IMR-90 (cell line): ENCODE measurements around the gene RUNX3. TPM values are rescaled to one million over a fixed set of nuclear protein-coding genes. Genes with fewer than 3 reads are reported as not detected.

Experiments used
- ATAC-seq: fragments of 200-7000 bp; cut with Tn5 transposase; 2 replicates; pipeline ENCODE4 v1.9.1; 2020; ENCODE audit warnings: low read depth, mild to moderate bottlenecking, moderate library complexity
- BruUV-seq: library from RNA; stranded (reverse); fragments of 400-500 nt; replicated peaks from 2 replicates; lab custom pipeline; 2021; lab: Mats Ljungman, UMichigan
- CTCF ChIA-PET: fragments of 300-600 bp; formaldehyde crosslinking; extraction: SDS; loops from one replicate; lab custom pipeline; 2021; ENCODE audit warnings: antibody characterized with exemption; lab: Yijun Ruan, JAX
- POLR2A ChIA-PET: fragments of 300-600 bp; sonication (Branson Sonifier 250); formaldehyde crosslinking; loops from one replicate; lab custom pipeline; 2022; ENCODE audit warnings: antibody characterized with exemption; ENCODE audit not compliant: unreplicated experiment; lab: Charles Lee
- DNase-seq: peaks from one replicate; pipeline ENCODE4 v3.0.0; 2013
- H2AFZ ChIP-seq: replicated peaks from 2 replicates; pipeline ENCODE3; 2013; ENCODE audit warnings: low read length, mild to moderate bottlenecking; ENCODE audit not compliant: poor library complexity
- H2AK5ac ChIP-seq: 2 replicates; pipeline ENCODE4 v1.6.1; 2013; ENCODE audit warnings: low read depth, low read length, inconsistent platforms
- H2AK9ac ChIP-seq: replicated peaks from 2 replicates; pipeline ENCODE3; 2013; ENCODE audit warnings: mild to moderate bottlenecking, low read depth, low read length, moderate library complexity; ENCODE audit not compliant: poor library complexity
- H2BK120ac ChIP-seq: 2 replicates; pipeline ENCODE4 v1.6.1; 2013; ENCODE audit warnings: low read depth, low read length, inconsistent platforms
- H2BK15ac ChIP-seq: 3 replicates; pipeline ENCODE4 v1.6.1; 2013; ENCODE audit warnings: low read depth, low read length, inconsistent platforms
- H2BK20ac ChIP-seq: 2 replicates; pipeline ENCODE4 v1.6.1; 2013; ENCODE audit warnings: low read depth, mild to moderate bottlenecking, inconsistent platforms, low read length, moderate library complexity
- H2BK5ac ChIP-seq: 2 replicates; pipeline ENCODE4 v1.6.1; 2013; ENCODE audit warnings: mild to moderate bottlenecking, low read depth, low read length, inconsistent platforms; ENCODE audit not compliant: poor library complexity, severe bottlenecking
- H3K14ac ChIP-seq: replicated peaks from 2 replicates; pipeline ENCODE4 v1.6.1; 2013; ENCODE audit warnings: low read depth, low read length, inconsistent platforms
- H3K18ac ChIP-seq: 2 replicates; pipeline ENCODE4 v1.6.1; 2013; ENCODE audit warnings: low read depth, low read length, control low read depth
- H3K23ac ChIP-seq: 2 replicates; pipeline ENCODE4 v1.6.1; 2013; ENCODE audit warnings: low read depth, low read length, inconsistent platforms
- H3K27ac ChIP-seq: 2 replicates; pipeline ENCODE4 v1.5.1; 2013; ENCODE audit warnings: mild to moderate bottlenecking, control low read depth, low read length; ENCODE audit not compliant: insufficient read depth
- H3K27me3 ChIP-seq: 2 replicates; pipeline ENCODE4 v1.6.1; 2013; ENCODE audit warnings: low read length; ENCODE audit not compliant: control insufficient read depth, insufficient read depth
- H3K36me3 ChIP-seq: 2 replicates; pipeline ENCODE4 v1.6.1; 2013; ENCODE audit warnings: low read length, mixed read lengths; ENCODE audit not compliant: control insufficient read depth, insufficient read depth
- H3K4ac ChIP-seq: 2 replicates; pipeline ENCODE4 v1.6.1; 2013; ENCODE audit warnings: low read depth, low read length, inconsistent platforms
- H3K4me1 ChIP-seq: 2 replicates; pipeline ENCODE4 v1.6.1; 2013; ENCODE audit warnings: low read length, mixed read lengths; ENCODE audit not compliant: control insufficient read depth, insufficient read depth
- H3K4me2 ChIP-seq: 2 replicates; pipeline ENCODE4 v1.6.1; 2013; ENCODE audit warnings: low read depth, mild to moderate bottlenecking, control low read depth, low read length, moderate library complexity
- H3K4me3 ChIP-seq: 2 replicates; pipeline ENCODE4 v1.5.1; 2013; ENCODE audit warnings: low read depth, mild to moderate bottlenecking, control low read depth, low read length, moderate library complexity; ENCODE audit not compliant: insufficient read depth
- H3K56ac ChIP-seq: 2 replicates; pipeline ENCODE4 v1.6.1; 2013; ENCODE audit warnings: low read length, inconsistent platforms; ENCODE audit not compliant: insufficient read depth; ENCODE audit errors: extremely low read depth
- H3K79me1 ChIP-seq, 2 experiments: 2 replicates each; pipeline ENCODE4 v1.6.1; 2013; ENCODE audit warnings: low read length in 2 of 2, inconsistent platforms in 1 of 2, low read depth in 1 of 2
- H3K9ac ChIP-seq: 2 replicates; pipeline ENCODE4 v1.6.1; 2013; ENCODE audit warnings: low read depth, low read length, control low read depth
- H3K9me1 ChIP-seq: 2 replicates; pipeline ENCODE4 v1.6.1; 2013; ENCODE audit warnings: low read length, inconsistent platforms; ENCODE audit not compliant: insufficient read depth
- H3K9me3 ChIP-seq: 2 replicates; pipeline ENCODE4 v1.6.1; 2013; ENCODE audit warnings: low read length; ENCODE audit not compliant: control insufficient read depth, insufficient read depth
- H4K20me1 ChIP-seq: 2 replicates; pipeline ENCODE4 v1.6.1; 2013; ENCODE audit warnings: low read length, inconsistent platforms; ENCODE audit not compliant: insufficient read depth
- H4K5ac ChIP-seq: 2 replicates; pipeline ENCODE4 v1.6.1; 2013; ENCODE audit warnings: mild to moderate bottlenecking, low read depth, low read length, control low read depth
- H4K8ac ChIP-seq, 2 experiments: 2 replicates each; pipeline ENCODE4 v1.6.1; 2013; ENCODE audit warnings: low read depth in 2 of 2, low read length in 2 of 2, control low read depth in 1 of 2, inconsistent platforms in 1 of 2
- H4K91ac ChIP-seq: 2 replicates; pipeline ENCODE4 v1.6.1; 2013; ENCODE audit warnings: low read depth, low read length, inconsistent platforms; ENCODE audit not compliant: insufficient read depth
- CTCF ChIP-seq: conservative IDR thresholded peaks from 2 replicates; pipeline ENCODE4 v1.5.1; 2012; ENCODE audit warnings: mild to moderate bottlenecking, low read depth, low read length, improper control_type of control experiment
- ELK1 ChIP-seq: fragments of 150-350 bp; IDR thresholded peaks from 2 replicates; pipeline ENCODE4 v1.6.1; 2016; ENCODE audit warnings: low read depth, mild to moderate bottlenecking, low read length, moderate library complexity, borderline replicate concordance
- RAD21 ChIP-seq: IDR thresholded peaks from 2 replicates; pipeline ENCODE4 v1.6.1; 2012; ENCODE audit warnings: low read length, improper control_type of control experiment
- SMC3 ChIP-seq: fragments of 150-350 bp; IDR thresholded peaks from 2 replicates; pipeline ENCODE4 v1.6.1; 2016; ENCODE audit warnings: low read depth, mild to moderate bottlenecking, antibody characterized with exemption, low read length, moderate library complexity
- USF2 ChIP-seq: fragments of 150-350 bp; IDR thresholded peaks from 2 replicates; pipeline ENCODE4 v1.6.1; 2017; ENCODE audit warnings: mild to moderate bottlenecking, antibody characterized with exemption, low read length, low read depth
- WGBS, 2 experiments: methylation state at CpG; one replicate each; pipeline versions ENCODE4 v1.1.5 to v1.1.7; 2013; ENCODE audit warnings: missing lambda C conversion rate in 2 of 2; ENCODE audit not compliant: insufficient read length in 1 of 2; ENCODE audit errors: extremely low coverage in 2 of 2; 5-methylcytosine and 5-hydroxymethylcytosine counted together
- dilution Hi-C: fragments of 300-500 bp; cut with HindIII; formaldehyde crosslinking; loops from one replicate; pipeline ENCODE4 v1.14.3; 2018; ENCODE audit warnings: low sequenced_read_pairs; ENCODE audit not compliant: unreplicated experiment
- in situ Hi-C: fragments of 300-500 bp; cut with MboI; formaldehyde crosslinking; loops from 3 replicates; pipeline ENCODE4 v1.14.3; 2019; ENCODE audit warnings: low sequenced_read_pairs, inconsistent platforms, mixed read lengths
- intact Hi-C: fragments of 100-400 bp; cut with micrococcal nuclease; formaldehyde crosslinking; loops from 2 replicates; pipeline ENCODE4 v1.10.0; 2022
- polyA plus RNA-seq, 3 experiments: library from polyadenylated mRNA; depleted of rRNA; stranded (reverse); fragments of >200 nt; gene quantifications; 2 replicates each; pipeline ENCODE4 v1.2.3, GENCODE V29; 2012; ENCODE audit warnings: low replicate concordance in 1 of 3
- total RNA-seq: library from RNA; depleted of rRNA; stranded (reverse); fragments of >200 nt; gene quantifications from 2 replicates; pipeline ENCODE4 v1.2.3, GENCODE V29; 2012

RUNX3 gene
- total and polyA plus RNA-seq, 2 of the 4 experiments (the other 2 are of a cell fraction): 0.07 TPM; not detected in 1

GRCh38 chr1:24964811-24965570 lies 34.9 kb upstream of the RUNX3 start:
- Histone ChIP-seq H3K27me3 (peaks cover 14% of the 10 kb centered on the region; the same call in 1 of the 2 replicates), H3K36me3 (no peaks in the 10 kb centered on the region), H4K5ac (no peak overlapping the region), H3K27ac (no peak overlapping the region), H2AFZ (no peak overlapping the region), H3K14ac (no peak overlapping the region), H4K8ac (no peak overlapping the region), H3K4ac (peak overlapping the region; percentile 51; the same call in 1 of the 2 replicates), H3K4me2 (no peak overlapping the region), H2AK5ac (peak overlapping the region; percentile 49), H3K9ac (no peak overlapping the region), H2BK15ac (no peak overlapping the region), H3K23ac (no peak overlapping the region), H2BK20ac (peak overlapping the region; percentile 49; the same call in 1 of the 2 replicates), H3K4me3 (no peak overlapping the region), H3K56ac (no peak overlapping the region), H3K9me1 (peaks cover 4% of the 10 kb centered on the region; the same call in 1 of the 2 replicates), H3K9me3 (no peaks in the 10 kb centered on the region), H2BK5ac (no peak overlapping the region), H3K4me1 (peaks cover under 1% of the 10 kb centered on the region; the same call in 1 of the 2 replicates), H3K18ac (no peak overlapping the region), H3K79me1 (no peaks in the 10 kb centered on the region), H4K20me1 (no peaks in the 10 kb centered on the region), H2AK9ac (no peak overlapping the region), H2BK120ac (peak overlapping the region; percentile 34; the same call in 1 of the 2 replicates), H4K91ac (0 out of 2 replicates have a peak overlapping the region, but pooled peaks have one; percentile 11)
- BruUV-seq: no TSS peak
- dilution Hi-C loops: no loop called here
- WGBS, 2 experiments: 84% methylated on average over 8 of the region's 32 CpGs; no CpG with 5 or more reads in 1 of the 2 experiments
- ChIA-PET POLR2A (no interaction called here), CTCF (no interaction called here)
- ATAC-seq: no peak
- in situ Hi-C loops: no loop called here
- no peak for TF ChIP-seq RAD21
- no peak for TF ChIP-seq SMC3
- no peak for TF ChIP-seq ELK1
- no peak for TF ChIP-seq CTCF
- peak; percentile 62 for TF ChIP-seq USF2
- intact Hi-C loops: no loop called here
- DNase-seq: peak; percentile 50
